ENCODE measurements around the gene GTPBP4.

Gene GTPBP4

GRCh38 chr10:945778-946177 lies 42.5 kb upstream of the GTPBP4 start (continued):
- TF ChIP-seq, protein P1, sequence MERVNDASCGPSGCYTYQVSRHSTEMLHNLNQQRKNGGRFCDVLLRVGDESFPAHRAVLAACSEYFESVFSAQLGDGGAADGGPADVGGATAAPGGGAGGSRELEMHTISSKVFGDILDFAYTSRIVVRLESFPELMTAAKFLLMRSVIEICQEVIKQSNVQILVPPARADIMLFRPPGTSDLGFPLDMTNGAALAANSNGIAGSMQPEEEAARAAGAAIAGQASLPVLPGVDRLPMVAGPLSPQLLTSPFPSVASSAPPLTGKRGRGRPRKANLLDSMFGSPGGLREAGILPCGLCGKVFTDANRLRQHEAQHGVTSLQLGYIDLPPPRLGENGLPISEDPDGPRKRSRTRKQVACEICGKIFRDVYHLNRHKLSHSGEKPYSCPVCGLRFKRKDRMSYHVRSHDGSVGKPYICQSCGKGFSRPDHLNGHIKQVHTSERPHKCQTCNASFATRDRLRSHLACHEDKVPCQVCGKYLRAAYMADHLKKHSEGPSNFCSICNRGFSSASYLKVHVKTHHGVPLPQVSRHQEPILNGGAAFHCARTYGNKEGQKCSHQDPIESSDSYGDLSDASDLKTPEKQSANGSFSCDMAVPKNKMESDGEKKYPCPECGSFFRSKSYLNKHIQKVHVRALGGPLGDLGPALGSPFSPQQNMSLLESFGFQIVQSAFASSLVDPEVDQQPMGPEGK (CRISPR knock-in tag; IDR thresholded peaks at IDR 0.05; ENCODE audit: borderline replicate concordance) = no peak
- TF ChIP-seq ZNF70 (CRISPR knock-in tag; IDR thresholded peaks at IDR 0.05) = no peak
- no peak for TF ChIP-seq TCF4 (CRISPR knock-in tag; IDR thresholded peaks at IDR 0.05; ENCODE audit: borderline replicate concordance)
- TF ChIP-seq GLIS3 (CRISPR knock-in tag; IDR thresholded peaks at IDR 0.05) = no peak
- no peak for TF ChIP-seq CSDC2 (CRISPR knock-in tag; IDR thresholded peaks at IDR 0.05)
- TF ChIP-seq RARB (CRISPR knock-in tag; IDR thresholded peaks at IDR 0.05) = no peak
- no peak for TF ChIP-seq OSR1 (CRISPR knock-in tag; IDR thresholded peaks at IDR 0.05)
- TF ChIP-seq PPARA (CRISPR knock-in tag; IDR thresholded peaks at IDR 0.05; ENCODE audit: borderline replicate concordance) = no peak
- TF ChIP-seq ISL1 (CRISPR knock-in tag; IDR thresholded peaks at IDR 0.05) = no peak

GRCh38 chr10:947051-947450 lies 41.2 kb upstream of the GTPBP4 start:
- ATAC-seq = no peak
- no peak for TF ChIP-seq RARB (CRISPR knock-in tag; IDR thresholded peaks at IDR 0.05)
- no peak for TF ChIP-seq SNAI2 (CRISPR knock-in tag; IDR thresholded peaks at IDR 0.05)
- TF ChIP-seq TOX (CRISPR knock-in tag; IDR thresholded peaks at IDR 0.05; ENCODE audit: borderline replicate concordance) = no peak
- TF ChIP-seq ZC3H10 (CRISPR knock-in tag; IDR thresholded peaks at IDR 0.05) = no peak

DNA sequence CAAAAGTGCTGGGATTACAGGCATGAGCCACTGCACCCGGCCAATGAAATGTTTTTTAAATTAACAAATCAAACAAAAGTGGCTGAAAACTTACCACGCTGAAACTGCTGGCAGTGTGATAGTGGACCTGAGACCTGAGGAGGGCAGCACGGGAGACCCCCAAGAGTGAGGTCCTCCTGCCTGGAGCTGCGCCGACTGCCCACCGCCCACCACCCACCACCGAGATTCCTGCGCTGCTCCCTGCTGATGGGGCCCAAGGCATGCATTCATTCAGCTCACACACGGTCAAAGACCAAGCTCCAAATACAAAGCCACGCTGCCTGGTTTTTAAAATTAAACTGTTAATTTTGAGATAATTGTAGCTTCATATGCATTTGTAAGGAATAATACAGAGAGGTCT lies 40.4 kb upstream of the GTPBP4 start:
- no peak for ATAC-seq
- TF ChIP-seq TCF4 (CRISPR knock-in tag; IDR thresholded peaks at IDR 0.05; ENCODE audit: borderline replicate concordance) (no peak), GLIS3 (CRISPR knock-in tag; IDR thresholded peaks at IDR 0.05) (no peak), OSR1 (CRISPR knock-in tag; IDR thresholded peaks at IDR 0.05) (no peak), CSDC2 (CRISPR knock-in tag; IDR thresholded peaks at IDR 0.05) (no peak), TSHZ2 (CRISPR knock-in tag; IDR thresholded peaks at IDR 0.05) (no peak), PPARA (CRISPR knock-in tag; IDR thresholded peaks at IDR 0.05; ENCODE audit: borderline replicate concordance) (no peak), ZFP30 (CRISPR knock-in tag; IDR thresholded peaks at IDR 0.05) (no peak), CREB5 (CRISPR knock-in tag; IDR thresholded peaks at IDR 0.05; ENCODE audit: low read depth) (no peak), SNAI2 (CRISPR knock-in tag; IDR thresholded peaks at IDR 0.05) (no peak), ARNTL (CRISPR knock-in tag; IDR thresholded peaks at IDR 0.05; ENCODE audit: borderline replicate concordance, low read depth) (no peak), TOX (CRISPR knock-in tag; IDR thresholded peaks at IDR 0.05; ENCODE audit: borderline replicate concordance) (no peak), BACH2 (CRISPR knock-in tag; IDR thresholded peaks at IDR 0.05; ENCODE audit: borderline replicate concordance) (no peak)
- TF ChIP-seq, protein P2, sequence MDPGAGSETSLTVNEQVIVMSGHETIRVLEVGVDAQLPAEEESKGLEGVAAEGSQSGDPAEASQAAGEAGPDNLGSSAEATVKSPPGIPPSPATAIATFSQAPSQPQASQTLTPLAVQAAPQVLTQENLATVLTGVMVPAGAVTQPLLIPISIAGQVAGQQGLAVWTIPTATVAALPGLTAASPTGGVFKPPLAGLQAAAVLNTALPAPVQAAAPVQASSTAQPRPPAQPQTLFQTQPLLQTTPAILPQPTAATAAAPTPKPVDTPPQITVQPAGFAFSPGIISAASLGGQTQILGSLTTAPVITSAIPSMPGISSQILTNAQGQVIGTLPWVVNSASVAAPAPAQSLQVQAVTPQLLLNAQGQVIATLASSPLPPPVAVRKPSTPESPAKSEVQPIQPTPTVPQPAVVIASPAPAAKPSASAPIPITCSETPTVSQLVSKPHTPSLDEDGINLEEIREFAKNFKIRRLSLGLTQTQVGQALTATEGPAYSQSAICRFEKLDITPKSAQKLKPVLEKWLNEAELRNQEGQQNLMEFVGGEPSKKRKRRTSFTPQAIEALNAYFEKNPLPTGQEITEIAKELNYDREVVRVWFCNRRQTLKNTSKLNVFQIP (CRISPR knock-in tag; IDR thresholded peaks at IDR 0.05; ENCODE audit: borderline replicate concordance, low read depth) = no peak

DNA sequence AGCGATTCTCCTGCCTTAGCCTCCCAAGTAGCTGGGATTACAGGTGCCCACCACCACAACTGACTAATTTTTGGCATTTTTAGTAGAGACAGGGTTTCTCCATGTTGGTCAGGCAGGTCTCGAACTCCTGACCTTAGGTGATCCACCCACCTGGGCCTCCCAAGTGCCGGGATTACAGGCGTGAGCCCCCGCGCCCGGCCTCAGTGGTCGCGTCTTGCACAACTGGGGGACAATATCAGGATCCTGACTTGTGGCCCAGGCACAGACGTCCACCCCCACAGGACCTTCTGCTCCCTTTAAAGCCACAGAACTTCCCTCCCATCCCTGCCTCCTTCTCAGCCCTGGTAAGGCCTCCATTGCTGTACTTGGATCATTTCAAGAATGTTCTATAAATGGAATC lies 39.9 kb upstream of the GTPBP4 start:
- ATAC-seq = no peak
- TF ChIP-seq, protein P1 (CRISPR knock-in tag; IDR thresholded peaks at IDR 0.05; ENCODE audit: borderline replicate concordance) = no peak
- TF ChIP-seq CREB5 (CRISPR knock-in tag; IDR thresholded peaks at IDR 0.05; ENCODE audit: low read depth) = no peak
- no peak for TF ChIP-seq ZFP3 (CRISPR knock-in tag; IDR thresholded peaks at IDR 0.05)
- no peak for TF ChIP-seq RARB (CRISPR knock-in tag; IDR thresholded peaks at IDR 0.05)
- TF ChIP-seq SNAI2 (CRISPR knock-in tag; IDR thresholded peaks at IDR 0.05) = no peak
- TF ChIP-seq PPARA (CRISPR knock-in tag; IDR thresholded peaks at IDR 0.05; ENCODE audit: borderline replicate concordance) = no peak
- TF ChIP-seq ESRRG (CRISPR knock-in tag; IDR thresholded peaks at IDR 0.05) = no peak
- TF ChIP-seq ZNF565 (CRISPR knock-in tag; conservative IDR thresholded peaks at IDR 0.05; ENCODE audit: low read depth) = no peak
- no peak for TF ChIP-seq ZC3H10 (CRISPR knock-in tag; IDR thresholded peaks at IDR 0.05)
- no peak for TF ChIP-seq TOX (CRISPR knock-in tag; IDR thresholded peaks at IDR 0.05; ENCODE audit: borderline replicate concordance)
- no peak for TF ChIP-seq ARNTL (CRISPR knock-in tag; IDR thresholded peaks at IDR 0.05; ENCODE audit: borderline replicate concordance, low read depth)
- no peak for TF ChIP-seq CSRNP3 (CRISPR knock-in tag; IDR thresholded peaks at IDR 0.05)

Measured in SK-N-SH treated with all-trans-retinoic acid at 6 μM for 48 hours (cell line).